Upper lobe of left lung (tissue), 6 donors: ENCODE data around the gene SCN7A. TPM values are rescaled to one million over a fixed set of nuclear protein-coding genes. Genes with fewer than 3 reads are reported as not detected.

ENCODE experiments used
- ATAC-seq, 2 donors: fragments of 200-7000 bp; cut with Tn5 transposase; one replicate each; pipeline ENCODE4 v1.9.1; 2022; ENCODE audit warnings: mild to moderate bottlenecking in 2 of 2, moderate library complexity in 2 of 2; ENCODE audit not compliant: low FRiP score in 2 of 2
- DNase-seq, 2 donors: peaks; one replicate each; pipeline ENCODE4 v3.0.0-alpha.2; 2019 to 2020
- H3K27ac ChIP-seq, 4 donors: fragments of 200-600 bp; sonication (generic); one replicate each; pipeline ENCODE4 v1.5.1; 2016 to 2019
- H3K27me3 ChIP-seq, 4 donors: fragments of 200-600 bp; sonication (generic); one replicate each; pipeline ENCODE4 v1.5.1; 2017 to 2019
- H3K36me3 ChIP-seq, 4 donors: fragments of 200-600 bp; sonication (generic); one replicate each; pipeline ENCODE4 v1.5.1; 2016 to 2019
- H3K4me1 ChIP-seq, 4 donors: fragments of 200-600 bp; sonication (generic); one replicate each; pipeline ENCODE4 v1.5.1; 2018 to 2019
- H3K4me3 ChIP-seq, 4 donors: fragments of 200-600 bp; sonication (generic); one replicate each; pipeline ENCODE4 v1.5.1; 2017 to 2019; ENCODE audit warnings: mild to moderate bottlenecking in 2 of 4, moderate library complexity in 1 of 4
- H3K9me3 ChIP-seq, 4 donors: fragments of 200-600 bp; sonication (generic); one replicate each; pipeline ENCODE4 v1.5.1; 2018 to 2019
- EP300 ChIP-seq, 4 donors: sonication (generic); formaldehyde crosslinking; IDR thresholded peaks; one replicate each; pipeline ENCODE4 v1.5.1; 2017; ENCODE audit warnings: antibody characterized with exemption in 4 of 4, control low read depth in 2 of 4
- POLR2A ChIP-seq, 4 donors: fragments of 450-650 bp; IDR thresholded peaks; one replicate each; pipeline ENCODE4 v1.5.1; 2016 to 2017; ENCODE audit warnings: antibody characterized with exemption in 4 of 4, mild to moderate bottlenecking in 2 of 4
- POLR2AphosphoS5 ChIP-seq, 2 donors: sonication (generic); formaldehyde crosslinking; IDR thresholded peaks; one replicate each; pipeline ENCODE4 v1.5.1; 2017; ENCODE audit warnings: antibody characterized with exemption in 2 of 2
- WGBS, 2 donors: methylation state at CpG; one replicate each; pipeline ENCODE4 v1.1.5; 2017 to 2018; 5-methylcytosine and 5-hydroxymethylcytosine counted together
- total RNA-seq, 6 donors: library from RNA; depleted of rRNA in 4 of 6; stranded (reverse); fragments of >200 nt in 4 of 6; gene quantifications; one replicate each; pipeline versions ENCODE4 v1.1.0 to v1.2.1, GENCODE V29; 2016 to 2021
- TF ChIP-seq, protein P1 (sequence below), 6 experiments: fragments of 450-650 bp in 4 of 6; fragments of 200-600 bp in 2 of 6; sonication (generic) in 2 of 6; IDR thresholded peaks; one replicate each; pipeline ENCODE4 v1.5.1; 2016 to 2019; ENCODE audit warnings: antibody characterized with exemption in 6 of 6
- donor health status: DM: no; HTN: no; CAD: no; lungs with moderate emphysema.
- donor health status: DM: no; HTN: yes; CAD: no; lungs with severe emphysema.

SCN7A gene
- total RNA-seq, 6 donors from 2014 or later = 37.8 to 99.9 (median 60.0) TPM

- no peaks in the 10 kb centered on the region for H3K9me3 ChIP-seq
- 71 to 77% methylated on average over 5 of the region's 5 CpGs for whole genome bisulfite sequencing, 2 donors
- ATAC-seq (peak in 1 of 2 donors; percentile 43), DNase-seq (no peak)
- H3K36me3 ChIP-seq = no peaks in the 10 kb centered on the region
- peak overlapping the region; percentile 30 to 67 (median 38) for H3K27ac ChIP-seq
- H3K27me3 ChIP-seq = no peaks in the 10 kb centered on the region
- TF ChIP-seq, protein P1, sequence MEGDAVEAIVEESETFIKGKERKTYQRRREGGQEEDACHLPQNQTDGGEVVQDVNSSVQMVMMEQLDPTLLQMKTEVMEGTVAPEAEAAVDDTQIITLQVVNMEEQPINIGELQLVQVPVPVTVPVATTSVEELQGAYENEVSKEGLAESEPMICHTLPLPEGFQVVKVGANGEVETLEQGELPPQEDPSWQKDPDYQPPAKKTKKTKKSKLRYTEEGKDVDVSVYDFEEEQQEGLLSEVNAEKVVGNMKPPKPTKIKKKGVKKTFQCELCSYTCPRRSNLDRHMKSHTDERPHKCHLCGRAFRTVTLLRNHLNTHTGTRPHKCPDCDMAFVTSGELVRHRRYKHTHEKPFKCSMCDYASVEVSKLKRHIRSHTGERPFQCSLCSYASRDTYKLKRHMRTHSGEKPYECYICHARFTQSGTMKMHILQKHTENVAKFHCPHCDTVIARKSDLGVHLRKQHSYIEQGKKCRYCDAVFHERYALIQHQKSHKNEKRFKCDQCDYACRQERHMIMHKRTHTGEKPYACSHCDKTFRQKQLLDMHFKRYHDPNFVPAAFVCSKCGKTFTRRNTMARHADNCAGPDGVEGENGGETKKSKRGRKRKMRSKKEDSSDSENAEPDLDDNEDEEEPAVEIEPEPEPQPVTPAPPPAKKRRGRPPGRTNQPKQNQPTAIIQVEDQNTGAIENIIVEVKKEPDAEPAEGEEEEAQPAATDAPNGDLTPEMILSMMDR (IDR thresholded peaks at IDR 0.05) = no peak
- TF ChIP-seq POLR2A (IDR thresholded peaks at IDR 0.05) (no peak), EP300 (IDR thresholded peaks at IDR 0.05) (no peak), POLR2AphosphoS5 (IDR thresholded peaks at IDR 0.05) (no peak)
- no peaks in the 10 kb centered on the region for H3K4me1 ChIP-seq
- H3K4me3 ChIP-seq = no peak overlapping the region
Measured at GRCh38 chr2:166485558-166486178, 8.4 kb downstream of the SCN7A start.

- Histone ChIP-seq H3K4me3 (no peak overlapping the region), H3K9me3 (no peaks in the 10 kb centered on the region), H3K27ac (no peak overlapping the region), H3K4me1 (peaks cover 0 to 10% (median 0%) of the 10 kb centered on the region in 4 donors), H3K27me3 (no peaks in the 10 kb centered on the region), H3K36me3 (no peaks in the 10 kb centered on the region)
- DNase-seq (no peak), ATAC-seq (no peak)
- TF ChIP-seq, protein P1 (IDR thresholded peaks at IDR 0.05) = no peak
- TF ChIP-seq POLR2AphosphoS5 (IDR thresholded peaks at IDR 0.05) (no peak), POLR2A (IDR thresholded peaks at IDR 0.05) (no peak), EP300 (IDR thresholded peaks at IDR 0.05) (no peak)
- WGBS, 2 donors = 96 to 98% methylated on average over 2 of the region's 2 CpGs
Measured at GRCh38 chr2:166472332-166472731, 21.7 kb downstream of the SCN7A start.

GRCh38 chr2:166468124-166469024, 25.7 kb downstream of the SCN7A start:
- no peak for DNase-seq
- H3K27me3 ChIP-seq = no peaks in the 10 kb centered on the region
- no peak for ATAC-seq
- TF ChIP-seq POLR2AphosphoS5 (IDR thresholded peaks at IDR 0.05) (no peak), POLR2A (IDR thresholded peaks at IDR 0.05) (no peak), EP300 (IDR thresholded peaks at IDR 0.05) (no peak)
- TF ChIP-seq, protein P1 (IDR thresholded peaks at IDR 0.05) = no peak
- H3K9me3 ChIP-seq = no peaks in the 10 kb centered on the region
- H3K4me3 ChIP-seq = no peak overlapping the region
- H3K36me3 ChIP-seq = no peaks in the 10 kb centered on the region
- 31 to 50% methylated on average over 5 of the region's 5 CpGs for WGBS, 2 donors
- H3K4me1 ChIP-seq = peaks cover 0 to 10% (median 0%) of the 10 kb centered on the region in 4 donors
- H3K27ac ChIP-seq = peak overlapping the region in 2 of 4 donors; percentile 33 to 54

- DNase-seq = no peak
- no peak for ATAC-seq
- H3K27me3 ChIP-seq = no peaks in the 10 kb centered on the region
- H3K27ac ChIP-seq = no peak overlapping the region
- no peaks in the 10 kb centered on the region for H3K9me3 ChIP-seq
- TF ChIP-seq, protein P1 (IDR thresholded peaks at IDR 0.05) = no peak
- TF ChIP-seq POLR2A (IDR thresholded peaks at IDR 0.05) (no peak), POLR2AphosphoS5 (IDR thresholded peaks at IDR 0.05) (no peak), EP300 (IDR thresholded peaks at IDR 0.05) (no peak)
- no peaks in the 10 kb centered on the region for H3K36me3 ChIP-seq
- H3K4me3 ChIP-seq = no peak overlapping the region
- H3K4me1 ChIP-seq = peaks cover 0 to 10% (median 0%) of the 10 kb centered on the region in 4 donors
- WGBS, 2 donors = 68 to 94% methylated on average over 1 of the region's 1 CpG
Measured at GRCh38 chr2:166464187-166464586, 29.9 kb downstream of the SCN7A start.
